Duodenal mucosa (tissue), 2 donors: Measurements from ENCODE around the gene TNPO2.
"Not testable (repeated sequence)": the region's sequence is repeated elsewhere in the genome, so short reads cannot be mapped to it uniquely, and the experiment has no call there.

ENCODE experiments used
- H3K27ac ChIP-seq: one replicate; pipeline ENCODE4 v1.7.0; 2013; ENCODE audit warnings: low read depth, low read length
- H3K27me3 ChIP-seq, 2 donors: one replicate each; pipeline ENCODE4 v1.7.0; 2013; ENCODE audit warnings: low read length in 2 of 2, control low read depth in 1 of 2; ENCODE audit not compliant: insufficient read depth in 2 of 2, control insufficient read depth in 1 of 2
- H3K36me3 ChIP-seq, 2 donors: one replicate each; pipeline ENCODE4 v1.7.0; 2013; ENCODE audit warnings: low read length in 2 of 2, control low read depth in 1 of 2; ENCODE audit not compliant: insufficient read depth in 2 of 2, control insufficient read depth in 1 of 2
- H3K4me1 ChIP-seq, 2 donors: one replicate each; pipeline ENCODE4 v1.7.0; 2013; ENCODE audit warnings: low read length in 2 of 2, control low read depth in 1 of 2; ENCODE audit not compliant: insufficient read depth in 2 of 2, control insufficient read depth in 1 of 2
- H3K4me3 ChIP-seq, 2 donors: one replicate each; pipeline ENCODE4 v1.7.0; 2013; ENCODE audit warnings: low read length in 2 of 2, low read depth in 1 of 2
- H3K9ac ChIP-seq, 2 donors: one replicate each; pipeline ENCODE4 v1.7.0; 2013; ENCODE audit warnings: low read length in 2 of 2, low read depth in 1 of 2
- H3K9me3 ChIP-seq, 2 donors: one replicate each; pipeline ENCODE4 v1.7.0; 2013; ENCODE audit warnings: low read length in 2 of 2, control low read depth in 1 of 2; ENCODE audit not compliant: control insufficient read depth in 1 of 2

TNPO2 gene

DNA sequence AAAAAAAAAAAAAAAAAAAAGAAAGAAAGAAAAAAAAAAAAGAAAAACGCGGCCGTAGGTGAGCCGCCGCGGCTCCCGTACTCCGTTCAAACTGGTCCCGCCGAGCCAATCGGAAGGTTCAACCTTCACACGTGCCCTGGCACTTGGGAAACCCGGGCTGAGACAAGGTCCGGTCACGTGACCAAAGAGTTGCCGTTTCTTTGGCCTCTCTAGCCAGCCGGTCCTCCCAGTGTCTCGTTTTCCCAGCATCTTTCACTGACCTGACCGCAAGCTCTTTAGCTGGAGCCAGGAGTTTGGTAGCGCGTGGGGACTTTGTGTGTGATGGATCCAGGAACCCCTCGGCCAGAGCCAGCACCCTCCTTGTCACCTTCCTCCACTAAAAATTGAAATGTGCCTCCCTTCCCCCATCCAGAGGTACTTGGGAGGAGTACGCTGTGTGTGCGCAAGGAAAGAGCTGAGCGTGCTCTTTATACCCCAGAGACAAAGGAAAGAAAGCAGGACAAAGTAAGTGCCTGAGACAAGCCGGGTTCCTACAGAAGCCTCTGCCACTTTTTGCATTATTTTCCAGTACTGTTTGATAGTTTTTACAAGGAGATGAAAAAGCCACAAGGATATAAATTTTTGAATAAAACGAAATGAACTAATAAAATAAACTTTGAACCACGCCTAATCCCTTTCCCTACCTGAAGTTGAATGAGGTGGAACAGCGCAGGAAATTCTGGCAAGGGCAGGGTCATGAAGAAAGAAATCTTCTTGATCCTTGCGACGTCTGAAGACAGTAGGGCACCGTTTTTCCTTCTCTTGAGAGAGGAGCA, 959 bp downstream of the TNPO2 start:
- H3K36me3 ChIP-seq: peaks cover 8 to 13% of the 10 kb centered on the region in 2 donors
- H3K4me1 ChIP-seq: peaks cover 14 to 31% of the 10 kb centered on the region in 2 donors
- H3K9ac ChIP-seq: peak overlapping the region; percentile 91 to 94
- no peaks in the 10 kb centered on the region for H3K27me3 ChIP-seq
- H3K9me3 ChIP-seq: no peaks in the 10 kb centered on the region
- H3K27ac ChIP-seq: no peak overlapping the region
- H3K4me3 ChIP-seq: peak overlapping the region; percentile 77 to 92

DNA sequence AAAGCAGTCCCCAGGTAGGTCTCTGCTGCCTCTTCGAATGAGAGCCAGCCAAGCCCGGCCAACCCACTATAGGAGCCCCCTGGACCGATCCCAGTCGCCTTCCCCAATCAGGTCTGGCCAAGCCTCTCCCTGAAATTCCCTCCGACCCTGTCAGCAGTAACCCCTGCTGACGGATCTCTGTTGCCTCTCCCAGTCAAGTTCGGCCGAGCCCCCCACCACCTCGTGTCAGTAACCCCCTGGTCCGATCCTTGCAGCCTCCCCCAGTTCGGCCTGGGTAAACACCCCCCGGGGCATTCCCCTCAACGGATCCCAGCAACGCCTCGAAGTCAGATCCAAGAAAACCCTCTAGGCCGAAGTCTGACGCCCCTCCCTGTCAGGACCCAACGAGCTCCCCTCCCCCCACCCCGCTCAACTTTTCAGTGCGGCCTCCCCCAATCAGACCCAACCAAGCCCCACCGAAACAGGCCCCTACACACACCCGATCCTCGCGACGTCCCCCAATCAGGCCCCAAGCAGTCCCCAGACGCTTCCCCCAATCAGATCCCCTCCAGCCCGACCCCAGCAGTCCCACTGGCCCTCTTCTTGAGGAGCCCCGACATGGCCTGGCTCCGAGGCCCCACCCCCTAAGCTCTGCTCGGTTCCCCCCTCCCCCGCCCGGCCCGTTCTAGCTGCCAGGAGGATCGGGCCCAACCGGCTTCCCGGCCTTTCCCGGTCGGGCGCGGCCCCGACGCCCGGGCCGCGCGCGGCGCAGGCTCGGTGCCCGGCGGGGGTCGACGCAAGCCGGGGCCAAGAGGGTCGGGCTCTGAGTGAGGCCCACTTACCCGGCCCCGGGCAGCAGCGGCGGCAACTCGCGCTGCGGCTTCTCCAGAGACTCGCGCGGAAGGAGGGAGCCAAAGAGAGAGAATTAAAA, 1.8 kb downstream of the TNPO2 start:
- no peaks in the 10 kb centered on the region for H3K9me3 ChIP-seq
- H3K27ac ChIP-seq: peak overlapping the region; percentile 84
- peaks cover 8 to 14% of the 10 kb centered on the region in 2 donors for H3K36me3 ChIP-seq
- H3K27me3 ChIP-seq: no peaks in the 10 kb centered on the region
- H3K4me1 ChIP-seq: peaks cover 14 to 31% of the 10 kb centered on the region in 2 donors
- H3K4me3 ChIP-seq: peak overlapping the region; percentile 77 to 92
- H3K9ac ChIP-seq: peak overlapping the region; percentile 91 to 94

DNA sequence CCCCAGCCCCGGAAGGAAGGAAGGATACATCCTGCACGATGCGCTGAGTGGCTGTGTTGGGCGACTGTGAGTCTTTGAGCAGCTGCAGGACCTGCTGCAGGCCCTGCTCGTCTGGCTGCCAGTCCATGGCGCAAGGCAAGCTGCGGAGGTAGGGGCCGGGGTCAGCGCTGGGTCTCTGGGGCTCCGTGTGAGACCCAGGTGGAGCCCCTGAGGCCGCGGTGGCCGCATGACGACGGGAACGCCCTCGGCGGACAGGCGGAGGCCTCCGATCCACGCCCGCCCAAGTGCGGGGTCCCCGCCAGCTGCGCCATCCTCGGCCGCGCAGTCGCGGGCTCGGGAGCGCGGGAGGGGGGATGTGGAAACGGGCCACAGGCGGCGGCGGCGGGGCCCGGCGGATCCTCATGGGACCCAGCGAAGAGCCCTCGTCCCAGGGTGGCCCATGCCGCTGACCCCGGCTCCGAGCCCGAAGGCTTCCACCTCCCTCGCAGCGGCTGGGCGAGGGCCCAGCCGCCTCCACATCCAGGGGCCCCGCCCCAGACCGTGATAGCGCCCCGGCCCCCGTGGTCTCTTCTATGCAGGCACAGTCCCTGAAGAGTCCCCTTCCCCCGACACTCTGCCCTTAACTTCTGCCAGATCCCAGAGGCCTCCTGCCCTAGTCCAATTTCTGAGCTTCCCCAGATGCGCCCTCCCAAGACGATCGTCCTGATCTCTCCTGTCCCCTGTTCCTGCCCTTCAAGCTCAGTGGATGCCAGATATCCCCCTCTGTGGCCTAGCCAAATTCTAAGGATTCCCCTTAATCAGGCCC, 2.7 kb downstream of the TNPO2 start:
- no peaks in the 10 kb centered on the region for H3K9me3 ChIP-seq
- peaks cover 14 to 31% of the 10 kb centered on the region in 2 donors for H3K4me1 ChIP-seq
- H3K36me3 ChIP-seq: peaks cover 11 to 21% of the 10 kb centered on the region in 2 donors
- no peaks in the 10 kb centered on the region for H3K27me3 ChIP-seq
- peak overlapping the region; percentile 77 to 92 for H3K4me3 ChIP-seq
- H3K9ac ChIP-seq: peak overlapping the region; percentile 91 to 94
- peak overlapping the region; percentile 70 for H3K27ac ChIP-seq

DNA sequence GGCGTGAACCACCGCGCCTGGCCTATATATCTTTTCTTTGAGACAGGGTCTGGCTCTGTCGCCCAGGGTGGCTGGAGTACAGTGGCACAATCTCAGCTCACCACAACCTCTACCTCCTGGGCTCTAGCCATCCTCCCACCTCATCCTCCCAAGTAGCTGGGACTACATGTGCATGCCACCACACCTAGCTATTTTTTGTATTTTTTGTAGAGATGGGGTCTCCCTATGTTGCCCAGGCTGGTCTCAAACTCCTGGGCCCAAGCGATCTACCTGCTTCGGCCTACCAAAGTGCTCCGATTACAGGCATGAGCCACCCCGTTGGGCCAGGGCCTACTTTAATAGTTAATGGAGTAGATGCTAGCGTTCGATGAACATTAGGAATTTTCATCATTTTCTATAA, 3.4 kb downstream of the TNPO2 start:
- peak overlapping the region in 1 of 2 donors; percentile 77 for H3K4me3 ChIP-seq
- no peaks in the 10 kb centered on the region for H3K9me3 ChIP-seq
- peaks cover 14 to 31% of the 10 kb centered on the region in 2 donors for H3K4me1 ChIP-seq
- peaks cover 11 to 28% of the 10 kb centered on the region in 2 donors for H3K36me3 ChIP-seq
- H3K27me3 ChIP-seq: no peaks in the 10 kb centered on the region
- H3K9ac ChIP-seq: peak overlapping the region in 1 of 2 donors; percentile 94
- no peak overlapping the region for H3K27ac ChIP-seq

- H3K36me3 ChIP-seq: peaks cover 31 to 60% of the 10 kb centered on the region in 2 donors
- H3K27ac ChIP-seq: no peak overlapping the region
- H3K4me1 ChIP-seq: peaks cover 6 to 8% of the 10 kb centered on the region in 2 donors
- no peak overlapping the region for H3K4me3 ChIP-seq
- H3K27me3 ChIP-seq: no peaks in the 10 kb centered on the region
- no peak overlapping the region for H3K9ac ChIP-seq
- no peaks in the 10 kb centered on the region for H3K9me3 ChIP-seq
Observed at GRCh38 chr19:12715929-12716328, 7.8 kb downstream of the TNPO2 start.

- Histone ChIP-seq H3K36me3 (peaks cover 37 to 68% of the 10 kb centered on the region in 2 donors), H3K9ac (no peak overlapping the region), H3K4me3 (no peak overlapping the region), H3K9me3 (no peaks in the 10 kb centered on the region), H3K27me3 (no peaks in the 10 kb centered on the region), H3K27ac (no peak overlapping the region), H3K4me1 (no peaks in the 10 kb centered on the region)
Observed at GRCh38 chr19:12715102-12715501, 8.6 kb downstream of the TNPO2 start.

GRCh38 chr19:12713304-12713703, 10.4 kb downstream of the TNPO2 start:
- H3K9me3 ChIP-seq, H3K27ac ChIP-seq, H3K9ac ChIP-seq, H3K27me3 ChIP-seq, H3K4me1 ChIP-seq, H3K4me3 ChIP-seq: not testable (repeated sequence)
- H3K36me3 ChIP-seq: peaks cover 32 to 69% of the 10 kb centered on the region in 2 donors

- not testable (repeated sequence) for H3K9me3 ChIP-seq, H3K4me3 ChIP-seq, H3K27ac ChIP-seq, H3K4me1 ChIP-seq, H3K27me3 ChIP-seq, H3K9ac ChIP-seq
- H3K36me3 ChIP-seq: peaks cover 32 to 75% of the 10 kb centered on the region in 2 donors
Observed at GRCh38 chr19:12712077-12712476, 11.7 kb downstream of the TNPO2 start.

DNA sequence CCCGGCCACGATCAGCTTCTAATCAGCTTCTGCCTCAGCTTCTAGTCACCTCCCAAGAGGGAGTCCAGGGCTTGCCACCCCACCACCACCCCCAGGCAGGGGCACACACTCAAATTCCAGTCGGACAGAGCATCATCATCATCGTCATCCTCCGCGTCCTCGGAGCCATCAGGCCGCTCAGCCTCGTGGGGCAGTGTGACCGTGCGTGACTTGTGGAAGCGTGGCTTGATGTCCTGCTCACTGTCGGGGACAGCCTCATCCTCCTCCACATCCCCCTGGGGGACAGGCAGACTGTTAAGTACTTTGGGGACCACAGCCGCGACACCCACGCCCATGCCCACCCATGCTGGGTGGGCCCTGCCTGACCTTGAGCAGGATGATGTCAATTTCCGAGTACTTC, 12.5 kb downstream of the TNPO2 start:
- no peaks in the 10 kb centered on the region for H3K9me3 ChIP-seq
- no peak overlapping the region for H3K27ac ChIP-seq
- peaks cover 35 to 78% of the 10 kb centered on the region in 2 donors for H3K36me3 ChIP-seq
- no peaks in the 10 kb centered on the region for H3K4me1 ChIP-seq
- H3K27me3 ChIP-seq: no peaks in the 10 kb centered on the region
- no peak overlapping the region for H3K9ac ChIP-seq
- H3K4me3 ChIP-seq: no peak overlapping the region
